Measurements from ENCODE around the gene MTARC1.

Gene MTARC1

DNA sequence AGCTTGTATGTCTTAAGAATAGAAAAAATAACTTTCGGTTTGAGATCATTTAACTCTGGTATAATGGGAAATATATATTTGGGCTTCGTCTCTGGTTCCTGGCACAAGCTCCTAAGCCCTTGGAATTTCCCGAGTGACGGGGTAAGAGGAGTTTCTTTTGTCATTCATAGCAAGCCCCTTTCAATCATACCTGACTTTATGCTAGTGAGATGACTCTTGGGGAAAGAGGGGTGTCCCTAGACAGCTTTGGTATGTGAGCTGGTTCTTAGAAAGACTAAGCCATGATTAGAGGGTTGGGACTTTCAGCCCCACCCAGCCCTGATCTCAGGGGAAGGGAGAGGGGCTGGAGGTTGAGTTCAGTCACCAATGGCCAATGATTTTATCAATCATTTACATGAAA, 13.9 kb upstream of the MTARC1 start:
- no peak for DNase-seq

DNA sequence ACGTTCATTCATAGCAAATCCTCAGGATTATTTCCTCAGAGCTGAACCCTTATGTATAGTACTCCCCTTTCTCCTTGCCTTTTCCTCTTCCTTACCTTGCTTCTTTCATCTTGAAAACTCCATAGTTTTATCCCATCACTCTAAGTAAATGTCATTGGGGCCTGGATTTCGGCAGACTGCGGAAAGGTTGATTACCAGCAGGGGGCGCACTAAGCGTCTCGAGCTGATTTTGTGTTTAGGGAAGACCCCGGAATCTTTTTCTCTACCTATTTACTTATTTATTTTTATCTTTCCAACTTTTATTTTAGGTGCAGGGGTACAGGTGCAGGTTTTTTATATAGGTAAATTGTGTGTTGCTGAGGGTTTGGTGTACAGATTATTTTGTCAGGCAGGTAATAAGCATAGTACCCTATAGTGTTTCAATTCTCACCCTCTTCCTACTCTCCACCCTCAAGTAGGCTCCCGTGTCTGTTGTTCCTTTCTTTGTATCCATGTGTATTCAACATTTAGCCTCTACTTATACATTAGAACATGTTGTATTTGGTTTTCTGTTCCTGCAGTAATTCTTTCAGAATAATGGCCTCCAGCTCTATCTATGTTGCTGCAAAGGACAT, 11.4 kb upstream of the MTARC1 start:
- no peak for DNase-seq

DNA sequence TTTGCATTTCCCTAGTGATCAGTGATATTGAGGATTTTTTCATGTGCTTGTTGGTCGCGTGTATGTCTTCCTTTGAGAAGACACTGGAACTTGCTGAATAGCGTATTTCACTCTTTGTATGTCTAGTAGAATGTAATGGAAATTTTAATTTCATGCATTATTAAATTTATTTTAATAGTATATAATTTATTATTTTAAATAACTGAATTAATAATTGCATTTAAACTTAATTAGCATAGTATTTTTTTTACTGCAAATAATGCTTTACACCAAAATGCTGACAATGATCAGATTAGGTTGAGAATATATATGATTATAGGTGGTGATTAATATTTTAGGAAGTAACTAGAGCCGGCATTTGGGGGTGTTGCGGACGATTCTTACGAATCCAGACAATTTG, 10.5 kb upstream of the MTARC1 start:
- DNase-seq: no peak

GRCh38 chr1:220776720-220777326, 9.9 kb upstream of the MTARC1 start:
- DNase-seq: peak; percentile 47

GRCh38 chr1:220783453-220783852, 3.3 kb upstream of the MTARC1 start:
- DNase-seq: no peak

DNA sequence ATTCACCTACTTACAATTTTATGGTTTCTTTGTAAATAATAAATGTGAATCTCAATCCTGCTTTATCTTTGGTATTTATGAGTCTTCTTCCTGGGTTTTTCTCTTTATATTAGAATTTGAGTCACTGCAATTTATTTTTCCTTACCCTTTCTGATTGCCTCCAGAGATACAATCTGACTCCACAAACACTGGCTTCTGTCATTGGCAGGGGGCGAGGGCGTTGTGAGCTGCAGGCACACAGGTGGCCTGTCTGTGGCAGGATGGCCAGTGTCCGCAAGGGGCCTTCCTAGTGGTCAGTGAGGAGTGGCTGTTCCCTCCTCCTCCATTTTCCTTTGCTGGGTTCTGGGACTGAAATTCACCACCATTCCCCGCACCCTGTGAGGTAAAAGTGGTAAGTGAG, 2.0 kb upstream of the MTARC1 start:
- no peak for DNase-seq

GRCh38 chr1:220785166-220786056, 1.3 kb upstream of the MTARC1 start:
- DNase-seq: no peak

- peak; percentile 44 for DNase-seq
Measured at GRCh38 chr1:220786057-220786336, 716 bp upstream of the MTARC1 start.

DNA sequence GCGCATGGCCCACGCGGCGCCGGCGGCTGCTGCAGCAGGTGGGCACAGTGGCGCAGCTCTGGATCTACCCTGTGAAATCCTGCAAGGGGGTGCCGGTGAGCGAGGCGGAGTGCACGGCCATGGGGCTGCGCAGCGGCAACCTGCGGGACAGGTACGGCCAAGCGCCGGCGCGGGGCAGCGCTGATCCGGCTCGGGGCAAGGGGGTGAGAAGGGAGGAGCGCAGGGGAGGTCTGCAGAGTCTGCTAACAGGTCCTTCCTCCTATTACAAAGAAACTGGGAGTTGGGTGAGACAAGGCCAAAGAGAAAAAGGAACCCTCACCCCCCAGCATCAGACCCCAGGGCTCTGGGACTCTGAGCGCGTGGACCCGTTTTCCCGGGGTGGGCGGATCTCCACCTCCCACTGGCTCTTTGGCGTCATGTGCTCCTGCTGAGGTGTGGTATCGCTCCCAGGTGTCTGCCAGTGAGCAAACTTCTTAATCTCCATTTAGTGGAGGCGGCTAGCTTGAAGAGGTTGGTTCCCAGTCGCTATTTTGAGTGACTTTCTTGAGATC, 431 bp downstream of the MTARC1 start:
- peak; percentile 66 for DNase-seq

DNA sequence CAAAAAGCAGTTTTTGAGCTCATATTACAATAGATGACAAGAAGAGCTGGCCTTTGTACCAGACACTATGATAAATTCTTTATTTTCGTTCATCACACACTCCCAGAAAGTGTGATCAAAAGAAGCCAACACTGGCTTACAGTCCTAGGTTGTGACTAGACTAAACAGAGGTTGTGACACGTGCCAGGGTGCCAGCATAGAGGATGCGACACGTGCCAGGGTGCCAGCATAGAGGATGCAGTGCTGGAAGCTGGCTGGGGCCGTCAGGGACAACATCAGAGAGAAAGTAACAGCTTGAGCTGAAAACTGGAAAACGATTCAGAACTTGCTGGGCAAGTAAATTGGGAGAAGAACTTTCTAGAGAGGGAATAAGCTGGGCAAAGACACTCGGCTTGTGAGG, 2.2 kb downstream of the MTARC1 start:
- no peak for DNase-seq

DNA sequence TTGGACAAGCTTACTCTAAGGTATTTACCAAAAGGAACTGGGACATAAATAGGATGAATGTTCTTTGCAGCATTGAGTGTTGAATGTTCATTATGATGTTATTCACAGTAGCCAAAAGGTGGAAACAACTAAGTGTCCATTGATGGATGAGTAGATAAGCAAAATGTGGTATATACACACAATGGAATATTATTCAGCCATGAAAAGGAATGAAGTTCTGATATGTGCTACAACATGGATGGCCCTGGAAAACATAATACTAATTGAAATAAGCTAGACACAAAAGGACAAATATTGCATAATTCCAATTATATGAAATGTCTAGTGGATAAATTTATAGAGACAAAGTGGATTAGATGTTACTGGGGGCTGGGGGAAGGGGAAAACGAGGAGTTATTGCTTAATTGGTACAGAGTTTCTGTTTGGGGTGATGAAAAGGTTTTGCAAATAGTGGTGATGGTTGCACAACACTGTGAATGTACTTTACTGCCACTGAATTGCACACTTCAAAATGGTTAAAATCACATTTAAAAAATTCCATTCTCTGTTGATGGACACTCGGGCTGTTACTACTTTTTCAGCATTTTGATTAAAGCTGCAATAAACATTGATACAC, 2.9 kb downstream of the MTARC1 start:
- no peak for DNase-seq

- no peak for DNase-seq
Measured at GRCh38 chr1:220791285-220791684, 4.6 kb downstream of the MTARC1 start.

DNA sequence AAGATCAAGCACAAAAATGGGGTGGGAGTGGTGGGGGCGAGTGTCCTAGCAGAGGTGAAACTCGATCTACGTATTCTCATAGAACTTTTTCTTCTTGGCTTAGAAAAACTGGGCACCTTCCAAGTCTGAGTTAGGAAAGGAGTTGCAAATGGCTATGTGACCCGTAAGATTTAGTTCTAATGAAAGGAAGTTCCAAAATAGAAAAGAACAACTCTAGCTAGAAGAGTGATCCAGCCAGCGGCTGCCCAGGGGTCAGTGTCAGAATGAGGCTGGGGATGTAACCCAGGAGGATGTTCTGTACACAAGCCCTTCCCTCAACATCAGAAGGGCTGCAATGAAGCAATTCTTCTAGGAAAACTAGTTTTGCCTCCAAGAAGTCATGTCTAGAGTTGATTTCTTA, 5.2 kb downstream of the MTARC1 start:
- no peak for DNase-seq

DNA sequence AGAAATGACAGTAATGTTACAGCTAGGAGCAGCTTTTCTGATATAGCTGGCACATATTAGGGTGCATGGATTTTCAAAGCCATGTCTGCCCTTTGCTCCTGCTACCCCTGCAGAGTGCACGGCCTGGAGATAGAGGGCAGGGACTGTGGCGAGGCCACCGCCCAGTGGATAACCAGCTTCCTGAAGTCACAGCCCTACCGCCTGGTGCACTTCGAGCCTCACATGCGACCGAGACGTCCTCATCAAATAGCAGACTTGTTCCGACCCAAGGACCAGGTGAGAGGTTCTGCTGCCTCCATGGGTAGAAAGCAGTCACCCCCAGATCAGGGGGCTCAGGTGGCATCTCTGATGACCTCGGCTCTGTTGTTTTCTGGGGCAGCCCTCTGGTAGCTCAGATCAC, 9.8 kb downstream of the MTARC1 start:
- no peak for DNase-seq

DNA sequence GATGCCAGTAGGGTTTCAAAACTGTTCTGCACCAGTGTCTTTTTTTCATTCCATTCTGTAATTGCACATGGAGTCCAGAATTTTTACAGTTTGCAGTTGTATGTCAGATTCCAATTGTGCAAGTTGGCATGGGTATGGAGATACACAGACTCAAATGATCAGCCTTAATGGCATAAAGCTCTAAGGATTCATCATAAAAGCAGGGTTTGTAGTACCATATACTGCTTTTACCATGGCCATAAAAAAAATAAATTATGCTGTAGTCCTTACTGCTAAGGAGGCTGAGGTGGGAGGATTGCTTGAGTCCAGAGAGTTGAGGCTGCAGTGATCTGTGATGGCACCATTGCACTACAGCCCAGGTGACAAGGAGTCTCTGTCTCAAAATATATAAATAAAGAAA, 10.3 kb downstream of the MTARC1 start:
- no peak for DNase-seq

- DNase-seq: no peak
Measured at GRCh38 chr1:220797553-220797952, 10.8 kb downstream of the MTARC1 start.

- DNase-seq: no peak
Measured at GRCh38 chr1:220798338-220798737, 11.6 kb downstream of the MTARC1 start.

- DNase-seq: no peak
Measured at GRCh38 chr1:220800262-220800661, 13.5 kb downstream of the MTARC1 start.

- DNase-seq: no peak
Measured at GRCh38 chr1:220803401-220804201, 16.9 kb downstream of the MTARC1 start.

GRCh38 chr1:220804202-220804586, 17.5 kb downstream of the MTARC1 start:
- no peak for DNase-seq

- no peak for DNase-seq
Measured at GRCh38 chr1:220806408-220806807, 19.7 kb downstream of the MTARC1 start.

GRCh38 chr1:220807726-220808125, 21.0 kb downstream of the MTARC1 start:
- no peak for DNase-seq
